Breast epithelium (tissue), 3 donors: ENCODE data around the gene TMEM121.

ENCODE experiments used
- POLR2A ChIP-seq: fragments of 450-650 bp; IDR thresholded peaks from one replicate; pipeline ENCODE4 v1.6.1; 2016; ENCODE audit warnings: antibody characterized with exemption, mild to moderate bottlenecking, moderate library complexity
- POLR2AphosphoS5 ChIP-seq, 3 donors: sonication (generic); formaldehyde crosslinking; IDR thresholded peaks; one replicate each; pipeline ENCODE4 v1.6.1; 2017; ENCODE audit warnings: antibody characterized with exemption in 3 of 3
- TF ChIP-seq, protein P1 (sequence below), 3 donors: fragments of 450-650 bp; IDR thresholded peaks; one replicate each; pipeline ENCODE4 v1.5.1; 2016 to 2017; ENCODE audit warnings: antibody characterized with exemption in 3 of 3, mild to moderate bottlenecking in 3 of 3, moderate library complexity in 3 of 3

DNA sequence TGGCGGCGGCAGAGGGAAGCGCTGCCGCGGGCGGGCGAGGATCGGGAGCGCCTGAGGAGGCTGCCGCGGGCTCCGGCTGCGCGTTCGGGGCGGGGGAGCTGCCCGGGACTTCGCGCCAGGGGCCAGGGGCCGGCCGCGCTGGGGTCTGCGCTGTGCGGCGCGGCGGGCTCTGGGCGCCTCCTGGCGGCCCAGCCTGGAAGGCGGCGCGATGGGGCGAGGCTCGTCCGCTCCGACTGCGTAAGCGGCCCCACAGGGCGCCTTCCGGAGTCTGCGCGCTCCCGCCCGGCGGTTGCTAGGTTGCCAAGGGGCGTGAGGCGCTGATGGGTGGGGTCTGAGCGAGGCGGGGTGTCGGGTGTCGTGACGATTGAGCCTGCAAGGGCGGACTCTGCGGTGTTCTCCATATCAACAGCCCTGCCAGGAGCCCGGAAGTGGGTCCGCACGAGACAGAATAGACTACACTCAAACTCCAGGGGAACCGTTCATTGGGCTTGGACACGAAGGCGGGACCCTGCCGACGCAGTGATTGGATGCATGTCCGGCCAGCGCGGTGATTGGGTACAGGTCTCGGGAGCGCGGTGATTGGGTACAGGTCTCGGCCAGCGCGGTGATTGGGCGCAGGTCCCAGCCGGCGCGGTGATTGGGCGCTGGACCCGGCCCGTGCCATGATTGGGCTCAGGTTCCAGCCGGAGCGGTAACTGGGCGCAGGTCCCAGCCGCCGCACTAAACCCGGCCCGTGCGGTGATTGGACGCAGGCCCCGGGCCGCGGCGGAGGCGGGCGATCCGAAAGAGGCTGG is 35.6 kb upstream of the TMEM121 start, which contains the start of gene TEDC1:
- TF ChIP-seq POLR2A = no peak
- TF ChIP-seq, protein P1, sequence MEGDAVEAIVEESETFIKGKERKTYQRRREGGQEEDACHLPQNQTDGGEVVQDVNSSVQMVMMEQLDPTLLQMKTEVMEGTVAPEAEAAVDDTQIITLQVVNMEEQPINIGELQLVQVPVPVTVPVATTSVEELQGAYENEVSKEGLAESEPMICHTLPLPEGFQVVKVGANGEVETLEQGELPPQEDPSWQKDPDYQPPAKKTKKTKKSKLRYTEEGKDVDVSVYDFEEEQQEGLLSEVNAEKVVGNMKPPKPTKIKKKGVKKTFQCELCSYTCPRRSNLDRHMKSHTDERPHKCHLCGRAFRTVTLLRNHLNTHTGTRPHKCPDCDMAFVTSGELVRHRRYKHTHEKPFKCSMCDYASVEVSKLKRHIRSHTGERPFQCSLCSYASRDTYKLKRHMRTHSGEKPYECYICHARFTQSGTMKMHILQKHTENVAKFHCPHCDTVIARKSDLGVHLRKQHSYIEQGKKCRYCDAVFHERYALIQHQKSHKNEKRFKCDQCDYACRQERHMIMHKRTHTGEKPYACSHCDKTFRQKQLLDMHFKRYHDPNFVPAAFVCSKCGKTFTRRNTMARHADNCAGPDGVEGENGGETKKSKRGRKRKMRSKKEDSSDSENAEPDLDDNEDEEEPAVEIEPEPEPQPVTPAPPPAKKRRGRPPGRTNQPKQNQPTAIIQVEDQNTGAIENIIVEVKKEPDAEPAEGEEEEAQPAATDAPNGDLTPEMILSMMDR (IDR thresholded peaks at IDR 0.05) = peak; percentile 45 to 98 (median 62)
- peak; percentile 69 to 77 (median 76) for TF ChIP-seq POLR2AphosphoS5 (IDR thresholded peaks at IDR 0.05)
